Measurements from ENCODE around the gene AARS2. TPM values are rescaled to one million over a fixed set of nuclear protein-coding genes. Genes with fewer than 3 reads are reported as not detected.

AARS2 gene
- total and polyA plus RNA-seq, 2 of the 8 experiments (the other 6 are each of a cell fraction or from before 2014, with no cell fraction given) = 8.6 to 20.4 TPM

GRCh38 chr6:44291841-44292240 lies 21.3 kb downstream of the AARS2 start:
- no peak overlapping the region for H3K4ac ChIP-seq (replicated peaks; ENCODE audit: insufficient read length, low read depth, low read length)
- no peaks in the 10 kb centered on the region for H3K79me1 ChIP-seq (ENCODE audit: low read depth, low read length)
- H3K27ac ChIP-seq (ENCODE audit: low read depth, low read length) = no peak overlapping the region
- no peak overlapping the region for H4K91ac ChIP-seq (replicated peaks; ENCODE audit: insufficient read length, low read length)
- no peaks in the 10 kb centered on the region for H3K79me2 ChIP-seq (ENCODE audit: control insufficient read depth in 1 of 2, insufficient read depth in 2 of 2, low read length in 2 of 2)
- no peak overlapping the region for H3K18ac ChIP-seq (ENCODE audit: extremely low read depth, low read length)
- peaks cover 0 to 20% (median 12%) of the 10 kb centered on the region in 4 experiments; a peak in 6 of 7 replicates for H3K27me3 ChIP-seq (replicated peaks in 1 of 4; ENCODE audit: control insufficient read depth in 3 of 4, extremely low read depth in 1 of 4, insufficient read depth in 3 of 4, low read length in 3 of 4)
- H3K23me2 ChIP-seq (ENCODE audit: low read depth, low read length) = 0 out of 2 replicates have a peak, but pooled peaks cover 2% of the 10 kb centered on the region
- CTCF ChIA-PET (ENCODE audit: partially characterized antibody) = interaction anchor here (0.8 to 6.2 kb wide), 10 partner anchors 8 to 47 kb away, joined by 3 to 69 read pairs (median 4); partner anchors contain the start of gene AARS2
- H3K4me3 ChIP-seq (ENCODE audit: extremely low read depth in 1 of 4, insufficient read depth in 2 of 4, low read depth in 3 of 4, low read length in 4 of 4) = no peak overlapping the region
- WGBS, 2 experiments (ENCODE audit: extremely low coverage in 1 of 2, insufficient coverage in 1 of 2, insufficient read length in 1 of 2, insufficient replicate concordance in 2 of 2, low coverage in 1 of 2, low lambda C conversion rate in 2 of 2, missing lambda C conversion rate in 1 of 2) = 92% methylated on average over 3 of the region's 4 CpGs; no CpG with 5 or more reads in 1 of the 2 experiments
- FAIRE-seq = no peak
- no peak overlapping the region for H2AFZ ChIP-seq (ENCODE audit: low read length)
- POLR2A ChIA-PET (ENCODE audit: partially characterized antibody) = interaction anchor here (0.9 to 3.4 kb wide), 14 partner anchors 10 to 50 kb away, joined by 3 to 16 read pairs (median 4); partner anchors contain the start of genes AARS2, HSP90AB1, SPATS1 and TMEM151B
- no peak overlapping the region for H3K23ac ChIP-seq (ENCODE audit: insufficient read length)
- H3K14ac ChIP-seq (ENCODE audit: insufficient read length) = no peak overlapping the region
- H2AK5ac ChIP-seq (ENCODE audit: low read depth, low read length) = no peak overlapping the region
- H3K36me3 ChIP-seq (ENCODE audit: control insufficient read depth in 2 of 4, insufficient read depth in 4 of 4, low read length in 3 of 4) = no peaks in the 10 kb centered on the region
- DNase-seq (ENCODE audit: low read depth in 1 of 2, low spot score in 2 of 2) = no peak
- no peak overlapping the region for H4K8ac ChIP-seq (ENCODE audit: extremely low read depth, insufficient read depth, low read length)
- 0 out of 2 replicates have a peak overlapping the region, but pooled peaks have one; percentile 27 for H2BK12ac ChIP-seq (ENCODE audit: low read depth, low read length)
- H3K56ac ChIP-seq (replicated peaks; ENCODE audit: insufficient read length, low read depth, low read length) = no peak overlapping the region
- H2BK120ac ChIP-seq (replicated peaks; ENCODE audit: low read depth, low read length) = no peak overlapping the region
- H2BK5ac ChIP-seq (ENCODE audit: low read depth, low read length) = no peak overlapping the region
- H3K9me3 ChIP-seq (ENCODE audit: insufficient read depth in 2 of 2, low read depth in 1 of 2, low read length in 1 of 2) = no peaks in the 10 kb centered on the region
- peak overlapping the region in 1 of 4 experiments; percentile 21; a peak in 1 of 7 replicates for H3K9ac ChIP-seq (replicated peaks in 1 of 4; ENCODE audit: extremely low read depth in 1 of 4, low read depth in 3 of 4, low read length in 3 of 4)
- H4K20me1 ChIP-seq (replicated peaks in 1 of 2; ENCODE audit: control insufficient read depth in 1 of 2, insufficient read depth in 2 of 2, low read length in 2 of 2) = no peaks in the 10 kb centered on the region
- H3K4me1 ChIP-seq (replicated peaks in 1 of 4; ENCODE audit: control insufficient read depth in 3 of 4, insufficient read depth in 4 of 4, low read length in 3 of 4) = no peaks in the 10 kb centered on the region; a peak in 2 of 7 replicates
- no peak overlapping the region for H2BK20ac ChIP-seq (ENCODE audit: low read length)
- H4K5ac ChIP-seq (ENCODE audit: insufficient read length, low read depth, low read length) = no peak overlapping the region
- no peak overlapping the region for H3K4me2 ChIP-seq (ENCODE audit: insufficient read depth in 1 of 2, low read depth in 2 of 2, low read length in 2 of 2)
- H2BK15ac ChIP-seq (ENCODE audit: low read length) = peak overlapping the region; percentile 81; the same call in 1 of the 2 replicates
- TF ChIP-seq FOSL1 (IDR thresholded peaks at IDR 0.05; ENCODE audit: insufficient read depth, low read depth, low read length) = no peak
